HEK293T (cell line): ENCODE measurements around the gene ACOD1.

Experiments used
- BHLHE40 ChIP-seq: fragments of 450-650 bp; IDR thresholded peaks from 2 replicates; pipeline ENCODE4 v1.6.1; 2016; ENCODE audit warnings: mild to moderate bottlenecking, moderate library complexity, borderline replicate concordance
- FOXA1 ChIP-seq: fragments of 450-650 bp; IDR thresholded peaks from 2 replicates; pipeline ENCODE4 v1.6.1; 2016; ENCODE audit warnings: mild to moderate bottlenecking
- FOXM1 ChIP-seq: fragments of 450-650 bp; IDR thresholded peaks from 2 replicates; pipeline ENCODE4 v1.6.1; 2017; ENCODE audit warnings: mild to moderate bottlenecking, borderline replicate concordance
- LEF1 ChIP-seq: fragments of 450-650 bp; IDR thresholded peaks from 2 replicates; pipeline ENCODE4 v1.6.1; 2017; ENCODE audit warnings: mild to moderate bottlenecking, borderline replicate concordance
- SP1 ChIP-seq: fragments of 450-650 bp; IDR thresholded peaks from 2 replicates; pipeline ENCODE4 v1.6.1; 2017
- SUZ12 ChIP-seq: fragments of 450-650 bp; IDR thresholded peaks from 2 replicates; pipeline ENCODE4 v1.6.1; 2016; ENCODE audit warnings: mild to moderate bottlenecking
- TARDBP ChIP-seq: fragments of 450-650 bp; IDR thresholded peaks from 2 replicates; pipeline ENCODE4 v1.6.1; 2016
- ZNF384 ChIP-seq: fragments of 450-650 bp; IDR thresholded peaks from 2 replicates; pipeline ENCODE4 v1.6.1; 2016

GRCh38 chr13:76965759-76966421 lies 17.6 kb downstream of the ACOD1 start:
- no peak for TF ChIP-seq BHLHE40
- no peak for TF ChIP-seq SUZ12
- TF ChIP-seq ZNF384, result no peak
- no peak for TF ChIP-seq FOXM1
- no peak for TF ChIP-seq SP1
- TF ChIP-seq LEF1, result no peak
- TF ChIP-seq FOXA1, result no peak
- no peak for TF ChIP-seq TARDBP
